Left ventricle myocardium inferior (tissue), 1 donor: Measurements from ENCODE around the gene PHLPP1. TPM values are rescaled to one million over a fixed set of nuclear protein-coding genes. Genes with fewer than 3 reads are reported as not detected.

Experiments
- DNase-seq: peaks from one replicate; pipeline ENCODE4 v3.0.0-alpha.2; 2020
- H3K27ac ChIP-seq: fragments of 200-600 bp; replicated peaks from 2 replicates; pipeline ENCODE4 v1.8.0; 2021
- H3K27me3 ChIP-seq: fragments of 200-600 bp; 2 replicates; pipeline ENCODE4 v1.8.0; 2021; ENCODE audit warnings: low read depth
- H3K36me3 ChIP-seq: fragments of 200-600 bp; 2 replicates; pipeline ENCODE4 v1.8.0; 2021
- H3K4me1 ChIP-seq: fragments of 200-600 bp; 2 replicates; pipeline ENCODE4 v1.8.0; 2021
- H3K4me3 ChIP-seq: fragments of 200-600 bp; 2 replicates; pipeline ENCODE4 v1.8.0; 2021; ENCODE audit warnings: mild to moderate bottlenecking, moderate library complexity
- H3K9me3 ChIP-seq: fragments of 200-600 bp; replicated peaks from 2 replicates; pipeline ENCODE4 v1.8.0; 2021
- intact Hi-C: fragments of 100-400 bp; cut with micrococcal nuclease; formaldehyde crosslinking; loops from one replicate; pipeline ENCODE4 v1.11.0; 2022
- total RNA-seq: library from RNA; stranded (reverse); fragmentation: NEBNext Ultra II Directional; extraction: Animal tissue kit (Norgen Biotek cat#: 25700); gene quantifications from one replicate; pipeline ENCODE4 v1.2.1, GENCODE V29; 2021
- TF ChIP-seq, protein P1 (sequence below): fragments of 200-600 bp; IDR thresholded peaks from 2 replicates; pipeline ENCODE4 v1.8.0; 2021; ENCODE audit warnings: antibody characterized with exemption, mild to moderate bottlenecking, borderline replicate concordance
- donor health status: DM: no; HTN: yes; CAD: no; lungs with severe emphysema.

PHLPP1 gene
- total RNA-seq, 1 donor from 2014 or later = 5.9 TPM

DNA sequence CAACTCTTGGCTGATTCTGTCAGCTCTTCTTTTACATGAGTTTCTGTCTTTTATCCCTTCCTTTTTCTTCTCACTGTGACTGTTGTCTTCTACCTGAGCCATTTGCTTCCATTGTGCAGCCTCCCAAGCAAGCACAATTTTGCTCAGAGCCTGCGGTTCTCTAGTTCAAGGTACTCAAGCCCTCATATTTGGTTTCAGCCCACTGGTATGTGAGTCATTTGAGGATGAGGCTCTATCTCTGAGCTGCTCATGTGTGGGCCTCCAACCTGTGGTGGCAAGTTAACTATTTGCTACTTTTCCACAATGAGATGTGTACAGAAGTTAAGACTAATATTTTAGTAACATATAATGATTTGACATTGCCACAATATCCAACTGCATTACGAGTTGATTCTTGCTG lies 183.0 kb downstream of the PHLPP1 start:
- Histone ChIP-seq H3K4me1 (peaks cover 7% of the 10 kb centered on the region), H3K4me3 (no peak overlapping the region), H3K27me3 (no peaks in the 10 kb centered on the region), H3K36me3 (peaks cover 50% of the 10 kb centered on the region), H3K9me3 (no peaks in the 10 kb centered on the region), H3K27ac (no peak overlapping the region)
- TF ChIP-seq, protein P1, sequence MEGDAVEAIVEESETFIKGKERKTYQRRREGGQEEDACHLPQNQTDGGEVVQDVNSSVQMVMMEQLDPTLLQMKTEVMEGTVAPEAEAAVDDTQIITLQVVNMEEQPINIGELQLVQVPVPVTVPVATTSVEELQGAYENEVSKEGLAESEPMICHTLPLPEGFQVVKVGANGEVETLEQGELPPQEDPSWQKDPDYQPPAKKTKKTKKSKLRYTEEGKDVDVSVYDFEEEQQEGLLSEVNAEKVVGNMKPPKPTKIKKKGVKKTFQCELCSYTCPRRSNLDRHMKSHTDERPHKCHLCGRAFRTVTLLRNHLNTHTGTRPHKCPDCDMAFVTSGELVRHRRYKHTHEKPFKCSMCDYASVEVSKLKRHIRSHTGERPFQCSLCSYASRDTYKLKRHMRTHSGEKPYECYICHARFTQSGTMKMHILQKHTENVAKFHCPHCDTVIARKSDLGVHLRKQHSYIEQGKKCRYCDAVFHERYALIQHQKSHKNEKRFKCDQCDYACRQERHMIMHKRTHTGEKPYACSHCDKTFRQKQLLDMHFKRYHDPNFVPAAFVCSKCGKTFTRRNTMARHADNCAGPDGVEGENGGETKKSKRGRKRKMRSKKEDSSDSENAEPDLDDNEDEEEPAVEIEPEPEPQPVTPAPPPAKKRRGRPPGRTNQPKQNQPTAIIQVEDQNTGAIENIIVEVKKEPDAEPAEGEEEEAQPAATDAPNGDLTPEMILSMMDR = no peak
- DNase-seq = no peak
- intact Hi-C loops = no loop called here

DNA sequence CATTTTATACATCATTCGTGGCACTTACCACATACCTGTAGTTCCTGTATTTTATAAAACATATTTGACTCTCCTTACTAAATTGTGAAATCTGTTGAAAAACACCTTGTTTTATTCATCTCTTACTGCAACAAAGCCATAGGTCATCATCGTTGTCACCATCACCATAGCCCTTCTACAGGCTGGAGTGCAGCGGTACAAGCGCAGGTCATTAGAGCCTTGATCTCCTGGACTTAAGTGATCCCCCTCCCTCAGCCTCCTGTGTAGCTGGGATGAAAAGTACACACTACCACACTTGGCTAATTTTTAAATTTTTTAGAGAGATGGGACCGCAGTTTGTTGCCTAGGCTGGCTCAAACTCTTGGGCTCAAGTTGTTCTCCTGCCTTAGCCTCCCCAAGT lies 184.2 kb downstream of the PHLPP1 start:
- Histone ChIP-seq H3K4me3 (no peak overlapping the region), H3K4me1 (peaks cover 7% of the 10 kb centered on the region), H3K27me3 (no peaks in the 10 kb centered on the region), H3K27ac (no peak overlapping the region), H3K9me3 (no peaks in the 10 kb centered on the region), H3K36me3 (peaks cover 57% of the 10 kb centered on the region)
- TF ChIP-seq, protein P1 = no peak
- DNase-seq = no peak
- intact Hi-C loops = no loop called here

DNA sequence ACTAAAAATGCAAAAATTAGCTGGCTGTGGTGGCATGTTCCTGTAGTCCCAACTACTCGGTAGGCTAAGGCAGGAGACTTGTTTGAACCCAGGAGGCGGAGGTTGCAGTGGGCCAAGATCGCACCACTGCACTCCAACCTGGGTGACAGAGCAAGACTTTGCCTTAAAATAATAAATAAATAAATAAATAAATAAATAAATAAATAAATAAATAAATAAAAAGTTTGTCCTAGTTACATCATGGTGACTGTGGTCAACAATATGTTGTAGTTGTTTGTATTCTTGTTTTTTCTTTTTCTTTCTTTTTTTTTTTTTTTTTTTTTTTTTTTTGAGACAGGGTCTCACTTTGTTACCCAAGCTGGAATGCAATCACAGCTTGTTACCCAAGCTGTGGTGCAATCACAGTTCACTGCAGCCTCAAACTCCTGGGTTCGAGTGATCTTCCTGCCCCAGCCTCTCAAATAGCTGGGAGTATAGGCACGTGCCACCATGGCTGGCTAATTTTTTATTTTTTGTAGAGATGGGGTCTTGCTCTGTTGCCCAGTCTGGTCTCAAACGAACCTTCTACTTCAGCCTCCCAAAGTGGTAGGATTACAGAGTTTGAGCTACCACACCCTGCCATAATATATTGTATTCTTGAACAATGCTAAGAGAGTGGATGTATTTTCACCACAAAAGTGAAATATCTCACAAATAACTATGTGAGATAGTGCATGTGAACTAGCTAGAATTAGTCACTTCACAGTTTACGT lies 185.0 kb downstream of the PHLPP1 start:
- Histone ChIP-seq H3K27ac (no peak overlapping the region), H3K4me1 (peaks cover 7% of the 10 kb centered on the region), H3K27me3 (no peaks in the 10 kb centered on the region), H3K4me3 (no peak overlapping the region), H3K9me3 (no peaks in the 10 kb centered on the region), H3K36me3 (peaks cover 55% of the 10 kb centered on the region)
- intact Hi-C loops = no loop called here
- DNase-seq = no peak
- TF ChIP-seq, protein P1 = no peak

DNA sequence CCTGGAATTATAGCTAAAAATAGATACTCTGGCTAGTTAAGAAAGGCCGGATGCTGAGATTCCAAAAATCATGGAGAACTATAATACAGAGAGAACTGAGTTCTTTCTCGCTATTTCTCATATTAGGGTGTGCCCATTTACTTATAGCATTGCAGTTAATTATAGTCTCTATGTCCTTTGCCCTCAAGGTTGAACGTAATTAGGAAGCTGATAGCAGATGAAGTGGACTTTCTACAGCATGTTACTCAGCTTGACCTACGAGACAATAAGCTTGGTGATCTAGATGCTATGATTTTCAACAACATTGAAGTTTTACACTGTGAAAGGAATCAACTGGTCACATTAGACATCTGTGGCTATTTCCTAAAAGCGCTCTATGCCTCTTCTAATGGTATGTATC lies 187.4 kb downstream of the PHLPP1 start:
- peaks cover 38% of the 10 kb centered on the region for H3K36me3 ChIP-seq
- no peak overlapping the region for H3K27ac ChIP-seq
- H3K9me3 ChIP-seq = no peaks in the 10 kb centered on the region
- peaks cover 7% of the 10 kb centered on the region for H3K4me1 ChIP-seq
- TF ChIP-seq, protein P1 = no peak
- no peaks in the 10 kb centered on the region for H3K27me3 ChIP-seq
- no peak for DNase-seq
- intact Hi-C loops = no loop called here
- H3K4me3 ChIP-seq = no peak overlapping the region

DNA sequence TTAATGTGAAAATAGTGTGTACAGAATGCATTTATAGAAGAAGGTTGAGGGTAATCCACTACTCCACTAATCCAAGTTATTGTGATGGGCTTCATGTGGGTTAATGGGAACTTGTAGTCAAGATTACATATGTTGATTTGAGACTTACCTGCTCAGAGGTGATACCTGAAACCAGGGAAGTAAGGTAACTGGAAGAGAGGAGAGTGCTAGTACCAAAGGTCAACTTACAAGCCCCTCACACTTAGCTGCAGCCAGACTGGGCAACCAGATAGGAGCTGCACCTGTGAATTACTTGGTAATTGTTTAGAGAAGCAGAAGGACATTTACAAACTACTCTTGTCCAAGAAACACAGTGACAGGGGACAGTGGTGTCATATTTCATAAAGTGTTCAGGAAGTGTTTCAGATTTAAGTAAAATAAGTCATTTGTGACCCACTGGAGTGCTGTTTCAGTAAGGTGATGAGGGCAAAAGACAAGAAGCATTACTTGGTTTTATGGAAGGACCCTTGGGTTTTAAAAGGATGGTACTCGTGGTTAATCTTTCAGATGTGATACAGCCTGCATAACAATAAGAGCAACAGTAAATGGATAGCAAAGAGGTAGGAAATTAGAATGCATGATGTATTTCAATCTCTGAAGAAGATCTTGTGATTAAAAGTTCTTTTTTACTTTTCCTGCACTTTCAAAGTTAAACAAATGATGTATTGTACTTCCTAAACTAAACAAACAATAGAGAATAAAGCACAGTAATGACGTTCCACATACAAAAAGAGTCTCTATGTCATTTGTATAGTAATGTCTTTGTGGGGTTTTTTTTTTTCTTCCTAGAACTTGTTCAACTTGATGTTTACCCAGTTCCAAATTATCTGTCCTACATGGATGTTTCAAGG lies 189.3 kb downstream of the PHLPP1 start:
- Histone ChIP-seq H3K4me3 (no peak overlapping the region), H3K27me3 (no peaks in the 10 kb centered on the region), H3K36me3 (peaks cover 30% of the 10 kb centered on the region), H3K9me3 (no peaks in the 10 kb centered on the region), H3K27ac (no peak overlapping the region), H3K4me1 (peaks cover 7% of the 10 kb centered on the region)
- DNase-seq = no peak
- intact Hi-C loops = no loop called here
- TF ChIP-seq, protein P1 = no peak
